GM23338 (cell line): Measurements from ENCODE around the gene TMEM132D. TPM values are rescaled to one million over a fixed set of nuclear protein-coding genes. Genes with fewer than 3 reads are reported as not detected.

ENCODE experiments used
- ATAC-seq: fragments of 200-7000 bp; cut with Tn5 transposase; 3 replicates; pipeline ENCODE4 v1.9.1; 2020
- DNase-seq: peaks from one replicate; pipeline ENCODE4 v3.0.0-alpha.2; 2015; ENCODE audit warnings: low spot score
- H2AFZ ChIP-seq: fragments of 200-600 bp; sonication (generic); 2 replicates; pipeline ENCODE4 v1.8.0; 2016; ENCODE audit warnings: antibody characterized with exemption, mild to moderate bottlenecking, moderate library complexity
- H3F3A ChIP-seq: fragments of 200-600 bp; sonication (generic); replicated peaks from 2 replicates; pipeline ENCODE4 v1.8.0; 2017; ENCODE audit warnings: antibody characterized with exemption, mixed run types, low read depth
- H3K27ac ChIP-seq: fragments of 200-600 bp; sonication (generic); 2 replicates; pipeline ENCODE4 v1.6.1; 2016; ENCODE audit warnings: low read depth
- H3K27me3 ChIP-seq: fragments of 200-600 bp; sonication (generic); 2 replicates; pipeline ENCODE4 v1.8.0; 2016; ENCODE audit warnings: mild to moderate bottlenecking, mixed run types, moderate library complexity; ENCODE audit not compliant: insufficient read depth
- H3K36me3 ChIP-seq: fragments of 200-600 bp; sonication (generic); 2 replicates; pipeline ENCODE4 v1.8.0; 2016; ENCODE audit warnings: mild to moderate bottlenecking; ENCODE audit not compliant: insufficient read depth
- H3K4me1 ChIP-seq: fragments of 200-600 bp; sonication (generic); 2 replicates; pipeline ENCODE4 v1.8.0; 2016; ENCODE audit warnings: mild to moderate bottlenecking, moderate library complexity; ENCODE audit not compliant: insufficient read depth
- H3K4me2 ChIP-seq: fragments of 200-600 bp; sonication (generic); 2 replicates; pipeline ENCODE4 v1.7.1; 2017; ENCODE audit warnings: mixed run types
- H3K4me3 ChIP-seq: fragments of 200-600 bp; sonication (generic); 2 replicates; pipeline ENCODE4 v1.6.1; 2016; ENCODE audit warnings: mixed run types
- H3K79me2 ChIP-seq: fragments of 200-600 bp; sonication (generic); replicated peaks from 2 replicates; pipeline ENCODE4 v1.8.0; 2017; ENCODE audit warnings: mild to moderate bottlenecking; ENCODE audit not compliant: insufficient read depth
- H3K9me2 ChIP-seq: fragments of 200-600 bp; sonication (generic); 2 replicates; pipeline ENCODE4 v1.8.0; 2017; ENCODE audit not compliant: insufficient read depth
- H4K20me1 ChIP-seq: fragments of 200-600 bp; sonication (generic); replicated peaks from 2 replicates; pipeline ENCODE4 v1.8.0; 2017; ENCODE audit warnings: mild to moderate bottlenecking; ENCODE audit not compliant: insufficient read depth
- H3K27ac Mint-ChIP-seq: 2 replicates; pipeline ENCODE4 v1.8.0; 2020; ENCODE audit warnings: inconsistent platforms, mild to moderate bottlenecking, moderate library complexity, mixed read lengths
- H3K27me3 Mint-ChIP-seq: 3 replicates; pipeline ENCODE4 v1.8.0; 2022; ENCODE audit warnings: low read depth, mild to moderate bottlenecking, moderate library complexity, mixed read lengths, inconsistent platforms; ENCODE audit not compliant: insufficient read depth, poor library complexity
- H3K36me3 Mint-ChIP-seq: 3 replicates; pipeline ENCODE4 v1.8.0; 2021; ENCODE audit warnings: low read depth, mild to moderate bottlenecking, inconsistent platforms, moderate library complexity, mixed read lengths
- H3K4me1 Mint-ChIP-seq: 3 replicates; pipeline ENCODE4 v1.8.0; 2020; ENCODE audit warnings: mild to moderate bottlenecking, inconsistent platforms, mixed read lengths
- H3K4me3 Mint-ChIP-seq: 3 replicates; pipeline ENCODE4 v1.8.0; 2021; ENCODE audit warnings: moderate library complexity, mild to moderate bottlenecking, inconsistent platforms, mixed read lengths
- H3K9me3 Mint-ChIP-seq: 3 replicates; pipeline ENCODE4 v1.8.0; 2020; ENCODE audit warnings: moderate library complexity, mild to moderate bottlenecking, inconsistent platforms, mixed read lengths
- CREB1 ChIP-seq: fragments of 250-450 bp; sonication (Bioruptor Pico); IDR thresholded peaks from 2 replicates; pipeline ENCODE4 v1.5.0; 2020; ENCODE audit warnings: low read depth, mild to moderate bottlenecking, moderate library complexity
- CTCF ChIP-seq, 2 experiments: fragments of 200-600 bp in 1 of 2; sonication (generic) in 1 of 2; conservative IDR thresholded peaks; 2 replicates each; pipeline versions ENCODE4 v1.5.1 to v1.6.1; 2016 to 2017; ENCODE audit warnings: antibody characterized with exemption in 2 of 2, low read depth in 2 of 2, mild to moderate bottlenecking in 2 of 2, moderate library complexity in 1 of 2
- ETS1 ChIP-seq: IDR thresholded peaks from 2 replicates; pipeline ENCODE4 v1.6.1; 2016; ENCODE audit warnings: antibody characterized with exemption
- EZH2 ChIP-seq: fragments of 200-600 bp; sonication (generic); IDR thresholded peaks from one replicate; pipeline ENCODE4 v1.8.0; 2017; ENCODE audit warnings: antibody characterized with exemption, mild to moderate bottlenecking, low read depth; ENCODE audit not compliant: unreplicated experiment
- EZH2phosphoT487 ChIP-seq: fragments of 200-600 bp; sonication (generic); IDR thresholded peaks from one replicate; pipeline ENCODE4 v1.8.1; 2018; ENCODE audit warnings: antibody characterized with exemption; ENCODE audit not compliant: unreplicated experiment
- JUNB ChIP-seq: IDR thresholded peaks from one replicate; pipeline ENCODE4 v1.6.1; 2016; ENCODE audit warnings: antibody characterized with exemption; ENCODE audit not compliant: unreplicated experiment
- NANOG ChIP-seq: IDR thresholded peaks from 2 replicates; pipeline ENCODE4 v1.6.1; 2016; ENCODE audit warnings: antibody characterized with exemption, borderline replicate concordance
- POLR2AphosphoS5 ChIP-seq: IDR thresholded peaks from 2 replicates; pipeline ENCODE4 v1.6.1; 2016; ENCODE audit warnings: antibody characterized with exemption, low read depth
- REST ChIP-seq: IDR thresholded peaks from one replicate; pipeline ENCODE4 v1.6.1; 2018; ENCODE audit warnings: antibody characterized with exemption; ENCODE audit not compliant: unreplicated experiment
- STAT1 ChIP-seq: IDR thresholded peaks from one replicate; pipeline ENCODE4 v1.6.1; 2016; ENCODE audit warnings: antibody characterized with exemption; ENCODE audit not compliant: unreplicated experiment
- ZNF114 ChIP-seq: fragments of 250-450 bp; sonication (Bioruptor Pico); IDR thresholded peaks from 2 replicates; pipeline ENCODE4 v1.5.0; 2020; ENCODE audit warnings: mild to moderate bottlenecking, moderate library complexity
- ZNF331 ChIP-seq: fragments of 250-450 bp; sonication (Bioruptor Pico); IDR thresholded peaks from 2 replicates; pipeline ENCODE4 v1.5.0; 2020; ENCODE audit warnings: low read depth, mild to moderate bottlenecking, moderate library complexity
- ZNF462 ChIP-seq: fragments of 250-450 bp; sonication (Bioruptor Pico); IDR thresholded peaks from 2 replicates; pipeline ENCODE4 v1.5.0; 2020; ENCODE audit warnings: mild to moderate bottlenecking, moderate library complexity
- polyA plus RNA-seq: library from polyadenylated mRNA; unstranded; fragments of >200 nt; fragmentation: Nextera tagmentation; extraction: Ambion mirVana; gene quantifications from 2 replicates; pipeline ENCODE4 v1.2.1, GENCODE V29; 2016
- total RNA-seq: library from RNA; depleted of rRNA; stranded (reverse); fragments of >200 nt; shearing (Covaris generic); gene quantifications from 2 replicates; pipeline ENCODE4 v1.2.3, GENCODE V29; 2014

TMEM132D gene
- total and polyA plus RNA-seq, 2 experiments from 2014 or later = 0.44 to 5.3 TPM

- Histone ChIP-seq H3K4me1 (no peaks in the 10 kb centered on the region), H2AFZ (no peak overlapping the region), H3K27ac (no peak overlapping the region), H3K9me2 (no peaks in the 10 kb centered on the region), H4K20me1 (no peaks in the 10 kb centered on the region), H3F3A (no peaks in the 10 kb centered on the region), H3K4me3 (no peak overlapping the region), H3K4me2 (no peak overlapping the region), H3K36me3 (no peaks in the 10 kb centered on the region), H3K79me2 (no peaks in the 10 kb centered on the region), H3K27me3 (no peaks in the 10 kb centered on the region)
- Mint-ChIP-seq H3K27ac (no peak overlapping the region), H3K27me3 (peaks cover 7% of the 10 kb centered on the region), H3K4me3 (no peak overlapping the region), H3K4me1 (no peaks in the 10 kb centered on the region), H3K9me3 (peaks cover 99% of the 10 kb centered on the region), H3K36me3 (peaks cover 55% of the 10 kb centered on the region)
- DNase-seq = no peak
- TF ChIP-seq POLR2AphosphoS5 = no peak
- no peak for TF ChIP-seq EZH2phosphoT487
- TF ChIP-seq ETS1 = no peak
- TF ChIP-seq STAT1 = no peak
- no peak for TF ChIP-seq ZNF462
- TF ChIP-seq EZH2 = no peak
- no peak for TF ChIP-seq CTCF (conservative IDR thresholded peaks at IDR 0.05; ENCODE audit: low read depth in 2 of 2)
- TF ChIP-seq ZNF331 (CRISPR knock-in tag) = no peak
- TF ChIP-seq NANOG = no peak
- no peak for TF ChIP-seq REST
- no peak for TF ChIP-seq CREB1 (CRISPR knock-in tag)
- no peak for TF ChIP-seq ZNF114 (CRISPR knock-in tag)
- TF ChIP-seq JUNB = no peak
- no peak for ATAC-seq
Measured at GRCh38 chr12:129076441-129077320, 827.1 kb downstream of the TMEM132D start.
